DND-41 (cell line): ENCODE data around the gene PRKCB.

Experiments
- ATAC-seq: fragments of 200-7000 bp; cut with Tn5 transposase; 3 replicates; pipeline ENCODE4 v1.9.1; 2021; ENCODE audit warnings: low read depth; ENCODE audit not compliant: insufficient read depth
- DNase-seq: peaks from one replicate; pipeline ENCODE4 v3.0.0-alpha.2; 2020
- H2AFZ ChIP-seq: 2 replicates; pipeline ENCODE4 v1.6.0; 2012; ENCODE audit warnings: low read depth, low read length
- H3K27ac ChIP-seq: 2 replicates; pipeline ENCODE4 v1.5.1; 2012; ENCODE audit warnings: low read length, inconsistent platforms
- H3K27me3 ChIP-seq: fragments of 200-600 bp; sonication (generic); 2 replicates; pipeline ENCODE4 v1.6.0; 2012; ENCODE audit warnings: low read length, mild to moderate bottlenecking, inconsistent platforms; ENCODE audit not compliant: insufficient read depth, poor library complexity
- H3K36me3 ChIP-seq: 2 replicates; pipeline ENCODE4 v1.5.1; 2012; ENCODE audit warnings: low read length, inconsistent platforms; ENCODE audit not compliant: insufficient read depth
- H3K4me1 ChIP-seq: 2 replicates; pipeline ENCODE4 v1.5.1; 2012; ENCODE audit warnings: mild to moderate bottlenecking, low read length; ENCODE audit not compliant: insufficient read depth
- H3K4me2 ChIP-seq: 2 replicates; pipeline ENCODE4 v1.6.0; 2012; ENCODE audit warnings: mild to moderate bottlenecking, moderate library complexity, low read length, inconsistent platforms; ENCODE audit not compliant: insufficient read depth
- H3K4me3 ChIP-seq, 2 experiments: fragments of 200-600 bp in 1 of 2; shearing (Covaris generic) in 1 of 2; 2 replicates each; pipeline ENCODE4 v1.5.1; 2012 to 2016; ENCODE audit warnings: inconsistent platforms in 2 of 2, low read length in 2 of 2, mild to moderate bottlenecking in 2 of 2, low read depth in 1 of 2, moderate library complexity in 1 of 2
- H3K79me2 ChIP-seq: 2 replicates; pipeline ENCODE4 v1.6.0; 2012; ENCODE audit warnings: low read length, inconsistent platforms; ENCODE audit not compliant: insufficient read depth
- H3K9ac ChIP-seq: 2 replicates; pipeline ENCODE4 v1.6.0; 2012; ENCODE audit warnings: low read depth, mild to moderate bottlenecking, inconsistent platforms, low read length, moderate library complexity
- H3K9me3 ChIP-seq: 2 replicates; pipeline ENCODE4 v1.5.1; 2012; ENCODE audit warnings: low read length, moderate library complexity, mild to moderate bottlenecking, inconsistent platforms; ENCODE audit not compliant: insufficient read depth, severe bottlenecking
- H4K20me1 ChIP-seq: 2 replicates; pipeline ENCODE4 v1.6.0; 2012; ENCODE audit warnings: low read length; ENCODE audit not compliant: insufficient read depth
- EZH2 ChIP-seq: IDR thresholded peaks from 3 replicates; pipeline ENCODE4 v1.6.1; 2012; ENCODE audit warnings: borderline replicate concordance, low read depth, mild to moderate bottlenecking, moderate library complexity, low read length, inconsistent platforms; ENCODE audit not compliant: severe bottlenecking
- TF ChIP-seq, protein P1 (sequence below): IDR thresholded peaks from 2 replicates; pipeline ENCODE4 v1.5.1; 2012; ENCODE audit warnings: borderline replicate concordance, low read length, moderate library complexity, mild to moderate bottlenecking; ENCODE audit not compliant: poor library complexity, severe bottlenecking; ENCODE audit errors: extremely low read depth

The PRKCB gene

DNA sequence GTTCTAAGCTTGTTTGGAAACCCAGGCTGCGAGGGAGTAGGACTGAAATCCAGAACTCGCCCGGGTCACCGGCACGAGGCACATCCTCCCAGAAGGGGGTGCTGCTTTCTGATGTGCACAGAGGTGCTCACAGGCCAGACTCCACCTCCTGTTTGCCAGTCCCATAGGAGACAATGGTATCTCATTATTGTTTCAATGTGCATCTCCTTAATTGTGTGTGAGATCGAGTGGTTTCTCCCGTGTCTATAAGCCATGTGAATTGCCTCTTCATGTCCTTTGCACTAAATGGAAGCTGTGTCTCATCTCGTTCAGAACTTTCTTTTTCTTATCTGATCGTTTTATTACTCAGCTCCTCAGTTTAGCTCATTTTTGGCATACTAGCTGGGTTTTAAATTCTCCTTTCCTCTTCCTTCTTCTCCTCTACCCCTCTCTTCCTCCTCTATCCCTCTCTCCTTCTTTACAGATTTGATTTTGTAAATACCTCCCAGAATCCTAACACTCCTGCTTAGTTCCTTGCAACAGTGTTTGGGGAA is 32.1 kb upstream of the PRKCB start:
- no peaks in the 10 kb centered on the region for H3K36me3 ChIP-seq
- peaks cover 15% of the 10 kb centered on the region for H3K4me1 ChIP-seq
- no peaks in the 10 kb centered on the region for H4K20me1 ChIP-seq
- H3K4me3 ChIP-seq: no peak overlapping the region
- no peak overlapping the region for H3K9ac ChIP-seq
- no peaks in the 10 kb centered on the region for H3K9me3 ChIP-seq
- no peak overlapping the region; the same call in 1 of the 2 replicates for H3K27ac ChIP-seq
- DNase-seq (peak; percentile 79), ATAC-seq (peak; percentile 92)
- peak overlapping the region; percentile 62 for H2AFZ ChIP-seq
- no peaks in the 10 kb centered on the region for H3K79me2 ChIP-seq
- peak overlapping the region; percentile 14; the same call in 1 of the 2 replicates for H3K4me2 ChIP-seq
- TF ChIP-seq, protein P1, sequence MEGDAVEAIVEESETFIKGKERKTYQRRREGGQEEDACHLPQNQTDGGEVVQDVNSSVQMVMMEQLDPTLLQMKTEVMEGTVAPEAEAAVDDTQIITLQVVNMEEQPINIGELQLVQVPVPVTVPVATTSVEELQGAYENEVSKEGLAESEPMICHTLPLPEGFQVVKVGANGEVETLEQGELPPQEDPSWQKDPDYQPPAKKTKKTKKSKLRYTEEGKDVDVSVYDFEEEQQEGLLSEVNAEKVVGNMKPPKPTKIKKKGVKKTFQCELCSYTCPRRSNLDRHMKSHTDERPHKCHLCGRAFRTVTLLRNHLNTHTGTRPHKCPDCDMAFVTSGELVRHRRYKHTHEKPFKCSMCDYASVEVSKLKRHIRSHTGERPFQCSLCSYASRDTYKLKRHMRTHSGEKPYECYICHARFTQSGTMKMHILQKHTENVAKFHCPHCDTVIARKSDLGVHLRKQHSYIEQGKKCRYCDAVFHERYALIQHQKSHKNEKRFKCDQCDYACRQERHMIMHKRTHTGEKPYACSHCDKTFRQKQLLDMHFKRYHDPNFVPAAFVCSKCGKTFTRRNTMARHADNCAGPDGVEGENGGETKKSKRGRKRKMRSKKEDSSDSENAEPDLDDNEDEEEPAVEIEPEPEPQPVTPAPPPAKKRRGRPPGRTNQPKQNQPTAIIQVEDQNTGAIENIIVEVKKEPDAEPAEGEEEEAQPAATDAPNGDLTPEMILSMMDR: peak; percentile 88
- TF ChIP-seq EZH2: no peak
- H3K27me3 ChIP-seq: no peaks in the 10 kb centered on the region

- Histone ChIP-seq H3K27ac (no peak overlapping the region), H4K20me1 (no peaks in the 10 kb centered on the region), H3K9me3 (no peaks in the 10 kb centered on the region), H3K79me2 (no peaks in the 10 kb centered on the region), H3K9ac (no peak overlapping the region), H3K27me3 (no peaks in the 10 kb centered on the region), H3K4me2 (no peak overlapping the region), H3K36me3 (no peaks in the 10 kb centered on the region), H3K4me1 (peaks cover 11% of the 10 kb centered on the region), H2AFZ (no peak overlapping the region), H3K4me3 (no peak overlapping the region)
- no peak for TF ChIP-seq EZH2
- TF ChIP-seq, protein P1: no peak
- ATAC-seq (no peak), DNase-seq (no peak)
Observed at GRCh38 chr16:23807028-23807427, 28.8 kb upstream of the PRKCB start.

DNA sequence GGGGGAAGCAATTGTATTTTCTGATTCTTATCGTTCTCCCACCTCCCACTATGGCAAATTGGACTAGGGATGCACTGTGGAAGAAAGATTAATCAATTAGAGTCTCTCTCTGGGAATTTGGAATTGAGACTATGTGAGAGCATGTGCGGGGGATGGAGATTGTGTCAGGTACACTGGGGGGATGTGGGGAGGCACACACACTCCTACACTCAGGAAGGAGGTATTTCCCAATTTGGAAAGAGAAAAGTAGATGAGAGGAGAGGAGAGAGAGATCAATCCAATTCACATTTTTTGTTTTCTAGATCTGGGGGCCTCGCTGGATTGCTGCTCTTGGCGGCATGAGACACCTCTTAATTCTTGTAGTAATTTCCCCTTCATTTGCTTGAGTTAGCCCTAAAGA is 14.3 kb upstream of the PRKCB start:
- no peak for ATAC-seq
- Histone ChIP-seq H3K4me1 (peaks cover 9% of the 10 kb centered on the region), H3K27ac (no peak overlapping the region), H4K20me1 (no peaks in the 10 kb centered on the region), H3K9me3 (no peaks in the 10 kb centered on the region), H3K9ac (no peak overlapping the region), H3K4me3 (no peak overlapping the region), H3K79me2 (no peaks in the 10 kb centered on the region), H3K27me3 (no peaks in the 10 kb centered on the region), H3K36me3 (no peaks in the 10 kb centered on the region), H3K4me2 (no peak overlapping the region), H2AFZ (no peak overlapping the region)
- no peak for DNase-seq
- TF ChIP-seq, protein P1: no peak
- TF ChIP-seq EZH2: no peak
